ENCODE results near the gene APOL5.

DNA sequence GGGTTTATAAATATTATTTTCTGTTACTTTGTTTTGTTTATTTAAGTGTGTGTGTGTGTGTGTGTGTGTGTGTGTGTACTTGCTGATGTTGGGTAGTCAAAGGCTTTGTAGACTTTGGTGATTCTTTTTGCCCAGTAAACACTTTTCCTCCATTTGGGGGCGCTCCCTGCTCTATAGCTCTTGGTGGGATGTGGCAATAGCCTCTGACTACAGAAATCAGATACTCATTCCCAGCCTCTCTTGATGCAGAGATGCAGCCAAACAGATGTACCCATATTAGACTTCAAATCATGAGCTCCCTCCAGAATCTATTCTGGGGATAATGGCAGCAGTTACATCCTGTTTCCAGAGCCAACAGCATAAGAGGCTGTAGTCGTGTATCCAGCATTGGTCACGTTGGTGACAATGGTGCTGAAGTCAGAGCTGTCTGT, 33.4 kb upstream of the APOL5 start:
- TF ChIP-seq, protein P1, sequence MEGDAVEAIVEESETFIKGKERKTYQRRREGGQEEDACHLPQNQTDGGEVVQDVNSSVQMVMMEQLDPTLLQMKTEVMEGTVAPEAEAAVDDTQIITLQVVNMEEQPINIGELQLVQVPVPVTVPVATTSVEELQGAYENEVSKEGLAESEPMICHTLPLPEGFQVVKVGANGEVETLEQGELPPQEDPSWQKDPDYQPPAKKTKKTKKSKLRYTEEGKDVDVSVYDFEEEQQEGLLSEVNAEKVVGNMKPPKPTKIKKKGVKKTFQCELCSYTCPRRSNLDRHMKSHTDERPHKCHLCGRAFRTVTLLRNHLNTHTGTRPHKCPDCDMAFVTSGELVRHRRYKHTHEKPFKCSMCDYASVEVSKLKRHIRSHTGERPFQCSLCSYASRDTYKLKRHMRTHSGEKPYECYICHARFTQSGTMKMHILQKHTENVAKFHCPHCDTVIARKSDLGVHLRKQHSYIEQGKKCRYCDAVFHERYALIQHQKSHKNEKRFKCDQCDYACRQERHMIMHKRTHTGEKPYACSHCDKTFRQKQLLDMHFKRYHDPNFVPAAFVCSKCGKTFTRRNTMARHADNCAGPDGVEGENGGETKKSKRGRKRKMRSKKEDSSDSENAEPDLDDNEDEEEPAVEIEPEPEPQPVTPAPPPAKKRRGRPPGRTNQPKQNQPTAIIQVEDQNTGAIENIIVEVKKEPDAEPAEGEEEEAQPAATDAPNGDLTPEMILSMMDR (IDR thresholded peaks at IDR 0.05), result no peak
- TF ChIP-seq POLR2A (IDR thresholded peaks at IDR 0.05) (no peak), POLR2AphosphoS5 (IDR thresholded peaks at IDR 0.05) (no peak)
